AG09319 (cell line): Measurements from ENCODE around the gene ZNF101.

Source experiments
- DNase-seq: peaks from one replicate; pipeline ENCODE4 v3.0.0-alpha.2; 2010; ENCODE audit warnings: low read depth; ENCODE audit errors: extremely low read depth
- CTCF ChIP-seq: IDR thresholded peaks from 2 replicates; pipeline ENCODE4 v1.5.1; 2011; ENCODE audit warnings: low read depth, mild to moderate bottlenecking, inconsistent platforms, low read length, moderate library complexity

The ZNF101 gene

GRCh38 chr19:19642506-19643157 lies 26.0 kb upstream of the ZNF101 start:
- no peak for TF ChIP-seq CTCF
- no peak for DNase-seq

- TF ChIP-seq CTCF: peak; percentile 84
- DNase-seq: no peak
Observed at GRCh38 chr19:19643158-19644053, 25.2 kb upstream of the ZNF101 start, which contains the start of gene GMIP. GMIP (minus strand) TSS chr19:19643657; CDS start chr19:19643529, 128 bp downstream.

- TF ChIP-seq CTCF: no peak
- DNase-seq: no peak
Observed at GRCh38 chr19:19644054-19644388, 24.6 kb upstream of the ZNF101 start.

GRCh38 chr19:19645233-19645870 lies 23.3 kb upstream of the ZNF101 start:
- DNase-seq: no peak

GRCh38 chr19:19647037-19647835 lies 21.4 kb upstream of the ZNF101 start:
- DNase-seq: no peak
- no peak for TF ChIP-seq CTCF

More at GRCh38 chr19:19645233-19645870, 23.3 kb upstream of the ZNF101 start:
- TF ChIP-seq CTCF: no peak

- DNase-seq: no peak
- no peak for TF ChIP-seq CTCF
Observed at GRCh38 chr19:19649155-19649554, 19.5 kb upstream of the ZNF101 start.
